PC-9 (cell line): ENCODE results near the gene FAM174B. TPM values are rescaled to one million over a fixed set of nuclear protein-coding genes. Genes with fewer than 3 reads are reported as not detected.

Experiments used
- BruUV-seq: library from RNA; stranded (reverse); fragments of 400-500 nt; replicated peaks from 2 replicates; lab custom pipeline; 2021; lab: Mats Ljungman, UMichigan
- CTCF ChIA-PET: fragments of 300-600 bp; sonication (Branson Sonifier 250); formaldehyde crosslinking; loops from one replicate; lab custom pipeline; 2022; ENCODE audit warnings: antibody characterized with exemption; lab: Charles Lee
- POLR2A ChIA-PET: fragments of 300-600 bp; sonication (Branson Sonifier 250); formaldehyde crosslinking; loops from one replicate; lab custom pipeline; 2022; ENCODE audit warnings: antibody characterized with exemption; ENCODE audit not compliant: unreplicated experiment; lab: Charles Lee
- DNase-seq, 2 experiments: peaks; one replicate each; pipeline versions ENCODE4 v3.0.0 to v3.0.0-alpha.2; 2015 to 2022; ENCODE audit warnings: mixed read lengths in 1 of 2
- H2AFZ ChIP-seq: fragments of 200-600 bp; sonication (generic); 2 replicates; pipeline ENCODE4 v1.8.1; 2017; ENCODE audit warnings: antibody characterized with exemption
- H3F3A ChIP-seq: fragments of 200-600 bp; sonication (generic); 2 replicates; pipeline ENCODE4 v1.8.1; 2017; ENCODE audit warnings: antibody characterized with exemption, mild to moderate bottlenecking, low read depth; ENCODE audit not compliant: insufficient read depth
- H3K27ac ChIP-seq: fragments of 200-600 bp; sonication (generic); 2 replicates; pipeline ENCODE4 v1.6.1; 2016; ENCODE audit warnings: mixed run types
- H3K27me3 ChIP-seq: fragments of 200-600 bp; sonication (generic); 2 replicates; pipeline ENCODE4 v1.6.1; 2016; ENCODE audit warnings: low read depth, mixed run types; ENCODE audit not compliant: insufficient read depth
- H3K36me3 ChIP-seq: fragments of 200-600 bp; sonication (generic); 2 replicates; pipeline ENCODE4 v1.6.1; 2016; ENCODE audit warnings: low read depth, mixed run types
- H3K4me1 ChIP-seq: fragments of 200-600 bp; sonication (generic); replicated peaks from 2 replicates; pipeline ENCODE4 v1.6.1; 2016; ENCODE audit warnings: mixed run types; ENCODE audit not compliant: insufficient read depth
- H3K4me2 ChIP-seq: fragments of 200-600 bp; sonication (generic); 2 replicates; pipeline ENCODE4 v1.6.1; 2017; ENCODE audit warnings: mixed run types
- H3K4me3 ChIP-seq: fragments of 200-600 bp; sonication (generic); 2 replicates; pipeline ENCODE4 v1.6.1; 2016; ENCODE audit warnings: mixed run types
- H3K79me2 ChIP-seq: fragments of 200-600 bp; sonication (generic); 2 replicates; pipeline ENCODE4 v1.6.1; 2017; ENCODE audit warnings: low read depth, mixed run types
- H3K9me2 ChIP-seq: fragments of 200-600 bp; sonication (generic); 2 replicates; pipeline ENCODE4 v1.8.1; 2017; ENCODE audit warnings: mild to moderate bottlenecking; ENCODE audit not compliant: insufficient read depth
- H3K9me3 ChIP-seq: fragments of 200-600 bp; sonication (generic); 2 replicates; pipeline ENCODE4 v1.8.1; 2016; ENCODE audit warnings: low read depth; ENCODE audit not compliant: insufficient read depth
- H4K20me1 ChIP-seq: fragments of 200-600 bp; sonication (generic); 2 replicates; pipeline ENCODE4 v1.8.1; 2017; ENCODE audit not compliant: insufficient read depth
- CTCF ChIP-seq: fragments of 200-600 bp; sonication (generic); conservative IDR thresholded peaks from 2 replicates; pipeline ENCODE4 v1.6.1; 2017; ENCODE audit warnings: mixed run types, antibody characterized with exemption, mild to moderate bottlenecking, moderate library complexity
- EZH2 ChIP-seq: fragments of 200-600 bp; sonication (generic); IDR thresholded peaks from 2 replicates; pipeline ENCODE4 v1.8.0; 2017; ENCODE audit warnings: antibody characterized with exemption, low read depth
- intact Hi-C: fragments of 100-400 bp; cut with micrococcal nuclease; formaldehyde crosslinking; loops from one replicate; pipeline ENCODE4 v1.10.0; 2022; ENCODE audit not compliant: unreplicated experiment
- total RNA-seq: library from RNA; stranded (reverse); gene quantifications from 2 replicates; pipeline ENCODE4 v1.2.3, GENCODE V29; 2021

Gene FAM174B
- total RNA-seq, 1 experiment from 2014 or later, result 90.3 TPM

DNA sequence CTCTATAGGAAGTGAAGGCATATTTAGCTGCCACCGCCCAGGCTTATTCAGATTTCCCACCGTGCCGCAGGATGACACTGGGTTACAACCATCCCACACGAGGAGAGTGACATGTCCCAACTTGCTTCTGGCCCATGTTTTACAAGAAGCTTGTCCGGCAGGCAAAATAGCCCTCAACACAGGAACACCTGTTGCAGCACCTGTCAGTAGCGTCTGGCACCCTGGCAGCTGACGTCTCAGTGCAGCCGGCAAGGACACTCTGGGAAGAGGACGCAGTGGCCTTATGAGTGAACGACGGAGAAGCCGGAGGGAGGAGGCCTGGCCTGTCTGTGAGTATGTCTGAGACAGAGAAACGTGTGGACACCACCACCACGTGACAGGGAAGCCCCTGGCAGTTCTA is 32.1 kb downstream of the FAM174B start:
- no peaks in the 10 kb centered on the region for H3K27me3 ChIP-seq
- POLR2A ChIA-PET, result no interaction called here
- CTCF ChIA-PET, result no interaction called here
- H3K27ac ChIP-seq, result no peak overlapping the region
- peaks cover 10% of the 10 kb centered on the region for H3K4me1 ChIP-seq
- no peak overlapping the region for H3K4me3 ChIP-seq
- peaks cover 10% of the 10 kb centered on the region for H3K36me3 ChIP-seq
- no peaks in the 10 kb centered on the region for H4K20me1 ChIP-seq
- H2AFZ ChIP-seq, result no peak overlapping the region
- H3K79me2 ChIP-seq, result peaks cover 76% of the 10 kb centered on the region
- BruUV-seq, result no TSS peak
- no peak for DNase-seq
- no peak overlapping the region for H3K4me2 ChIP-seq
- H3F3A ChIP-seq, result peaks cover 24% of the 10 kb centered on the region
- no peaks in the 10 kb centered on the region for H3K9me2 ChIP-seq
- intact Hi-C loops, result no loop called here
- H3K9me3 ChIP-seq, result no peaks in the 10 kb centered on the region
- TF ChIP-seq EZH2, result no peak
- no peak for TF ChIP-seq CTCF

- CTCF ChIA-PET, result no interaction called here
- Histone ChIP-seq H3K4me3 (no peak overlapping the region), H3K36me3 (no peaks in the 10 kb centered on the region; the same call in 1 of the 2 replicates), H4K20me1 (no peaks in the 10 kb centered on the region), H2AFZ (no peak overlapping the region), H3K27ac (no peak overlapping the region), H3K9me2 (no peaks in the 10 kb centered on the region), H3F3A (peaks cover 17% of the 10 kb centered on the region), H3K27me3 (no peaks in the 10 kb centered on the region), H3K79me2 (peaks cover 67% of the 10 kb centered on the region), H3K4me1 (peaks cover 10% of the 10 kb centered on the region), H3K9me3 (no peaks in the 10 kb centered on the region), H3K4me2 (no peak overlapping the region)
- no peak for DNase-seq
- intact Hi-C loops, result no loop called here
- BruUV-seq, result no TSS peak
- POLR2A ChIA-PET, result no interaction called here
- no peak for TF ChIP-seq CTCF
- TF ChIP-seq EZH2, result no peak
Observed at GRCh38 chr15:92621972-92622533, 33.5 kb downstream of the FAM174B start.

DNA sequence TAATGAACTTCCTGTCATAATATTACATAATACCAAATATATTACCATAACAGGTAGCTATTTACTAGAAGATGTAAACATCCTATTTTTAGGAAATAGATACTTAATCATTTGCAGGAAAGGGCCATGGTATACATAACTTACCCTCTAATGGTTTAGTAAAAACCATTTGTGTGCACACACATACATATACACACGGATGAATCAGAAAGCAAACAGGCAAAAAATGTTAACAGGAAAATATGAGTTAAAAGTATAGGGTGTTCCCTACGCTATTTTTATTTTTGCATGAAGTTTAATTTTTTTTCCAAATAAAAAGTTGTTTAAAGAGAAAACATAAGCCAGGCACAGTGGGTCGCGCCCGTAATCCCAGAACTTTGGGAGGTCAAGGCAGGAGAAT is 34.6 kb downstream of the FAM174B start:
- H3K27me3 ChIP-seq, result no peaks in the 10 kb centered on the region
- no peaks in the 10 kb centered on the region for H3K9me2 ChIP-seq
- H3K36me3 ChIP-seq, result no peaks in the 10 kb centered on the region; the same call in 1 of the 2 replicates
- POLR2A ChIA-PET, result interaction anchor here (0.6 kb wide), 1 partner anchor 261 kb away, joined by 3 read pairs; no protein-coding TSS in a partner anchor
- H4K20me1 ChIP-seq, result no peaks in the 10 kb centered on the region
- no peak for DNase-seq
- no peak overlapping the region for H3K27ac ChIP-seq
- no peak overlapping the region for H3K4me3 ChIP-seq
- H3F3A ChIP-seq, result peaks cover 11% of the 10 kb centered on the region
- H3K9me3 ChIP-seq, result no peaks in the 10 kb centered on the region
- CTCF ChIA-PET, result no interaction called here
- BruUV-seq, result no TSS peak
- peaks cover 73% of the 10 kb centered on the region for H3K79me2 ChIP-seq
- peaks cover 10% of the 10 kb centered on the region for H3K4me1 ChIP-seq
- no peak overlapping the region for H2AFZ ChIP-seq
- TF ChIP-seq CTCF, result no peak
- TF ChIP-seq EZH2, result no peak
- H3K4me2 ChIP-seq, result no peak overlapping the region
- intact Hi-C loops, result no loop called here
